Left colon (tissue), 2 donors: ENCODE results near the gene GJB5. TPM values are rescaled to one million over a fixed set of nuclear protein-coding genes. Genes with fewer than 3 reads are reported as not detected.
"Not testable (repeated sequence)": the region's sequence is repeated elsewhere in the genome, so short reads cannot be mapped to it uniquely, and the experiment has no call there.

Experiments used
- ATAC-seq: fragments of 200-7000 bp; cut with Tn5 transposase; one replicate; pipeline ENCODE4 v1.9.1; 2020; ENCODE audit warnings: mild to moderate bottlenecking, moderate library complexity
- DNase-seq, 2 donors: peaks; one replicate each; pipeline ENCODE4 v3.0.0-alpha.2; 2020
- intact Hi-C, 2 donors: fragments of 100-400 bp; cut with DNase I in 1 of 2; cut with micrococcal nuclease in 1 of 2; formaldehyde crosslinking; loops; one replicate each; pipeline versions ENCODE4 v1.11.2 to v1.14.0; 2022; cut with DNase I, micrococcal nuclease
- total RNA-seq, 2 donors: library from RNA; stranded (reverse); fragmentation: NEBNext Ultra II Directional; extraction: Animal tissue kit (Norgen Biotek cat#: 25700); gene quantifications; one replicate each; pipeline ENCODE4 v1.2.1, GENCODE V29; 2021
- donor health status: DM: no; HTN: no; CAD: no.
- donor health status: DM: yes; HTN: yes; CAD: no.

The GJB5 gene
- total RNA-seq, 2 donors from 2014 or later, result not detected

DNA sequence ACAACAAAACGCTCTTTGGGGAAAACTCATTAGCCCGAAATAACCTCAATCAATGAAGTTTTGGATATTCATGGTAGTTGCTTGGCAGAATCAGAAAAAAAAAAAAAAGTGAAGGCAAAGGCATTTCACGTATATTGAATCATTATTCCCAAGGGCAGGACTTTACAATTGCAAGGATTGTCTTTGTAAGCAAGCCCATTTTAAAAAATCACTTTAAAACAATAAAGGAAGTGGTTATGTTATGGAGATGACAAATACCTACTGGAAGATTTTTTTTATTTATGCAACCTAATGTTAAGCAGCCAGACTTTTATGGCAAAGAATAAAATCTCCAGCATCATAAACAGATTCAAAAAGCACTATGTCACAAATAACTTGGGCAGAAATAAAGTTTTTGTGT, 14.0 kb downstream of the GJB5 start:
- intact Hi-C loops, result no loop called here
- ATAC-seq (no peak), DNase-seq (no peak)

DNA sequence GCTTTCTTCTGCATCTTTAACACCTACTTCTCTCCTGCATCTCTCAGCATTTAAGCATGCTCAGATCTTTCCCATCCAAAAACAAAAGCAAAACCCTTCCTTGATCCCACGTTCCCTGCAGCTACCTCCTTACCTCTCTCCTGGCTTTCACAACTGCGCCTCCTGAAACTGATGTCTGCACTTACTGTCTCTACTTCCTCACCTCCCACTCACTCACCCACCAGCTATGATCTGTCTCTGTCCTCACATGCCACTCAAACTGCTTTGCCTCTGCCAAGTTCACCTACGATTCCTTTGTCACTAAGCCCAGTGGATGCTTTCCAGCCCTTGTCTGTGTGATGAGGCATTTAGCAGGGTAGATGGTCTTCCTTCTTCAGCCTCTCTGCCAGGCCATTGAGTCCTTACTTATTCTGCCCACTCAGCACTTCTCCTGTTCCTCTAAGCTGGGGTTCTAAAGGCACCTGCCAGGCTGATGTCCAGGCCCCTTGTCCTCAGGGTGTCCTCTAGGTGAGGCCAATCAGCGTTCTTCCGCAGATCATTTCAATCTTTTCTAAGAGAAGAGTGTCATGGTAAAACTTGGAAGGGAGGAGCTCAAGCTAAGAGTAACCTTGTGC, 16.2 kb downstream of the GJB5 start:
- DNase-seq, result no peak
- no peak for ATAC-seq
- intact Hi-C loops, result no loop called here

GRCh38 chr1:34771573-34772371, 16.9 kb downstream of the GJB5 start:
- no peak for DNase-seq
- ATAC-seq, result no peak
- intact Hi-C loops, result no loop called here

DNA sequence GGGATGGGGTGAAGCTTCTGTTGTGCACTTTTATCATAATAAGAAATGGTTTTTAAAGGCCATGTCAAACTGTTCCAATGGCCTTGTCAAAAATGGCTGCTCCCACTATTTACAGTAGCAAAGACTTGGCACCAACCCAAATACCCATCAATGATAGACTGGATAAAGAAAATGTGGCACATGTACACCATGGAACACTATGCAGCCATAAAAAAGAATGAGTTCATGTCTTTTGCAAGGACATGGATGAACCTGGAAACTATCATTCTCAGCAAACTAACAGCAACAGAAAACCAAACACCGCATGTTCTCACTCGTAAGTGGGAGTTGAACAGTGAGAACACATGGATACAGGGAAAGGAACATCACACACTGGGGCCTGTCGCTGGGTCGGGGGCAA, 18.3 kb downstream of the GJB5 start:
- intact Hi-C loops, DNase-seq, ATAC-seq: not testable (repeated sequence)

DNA sequence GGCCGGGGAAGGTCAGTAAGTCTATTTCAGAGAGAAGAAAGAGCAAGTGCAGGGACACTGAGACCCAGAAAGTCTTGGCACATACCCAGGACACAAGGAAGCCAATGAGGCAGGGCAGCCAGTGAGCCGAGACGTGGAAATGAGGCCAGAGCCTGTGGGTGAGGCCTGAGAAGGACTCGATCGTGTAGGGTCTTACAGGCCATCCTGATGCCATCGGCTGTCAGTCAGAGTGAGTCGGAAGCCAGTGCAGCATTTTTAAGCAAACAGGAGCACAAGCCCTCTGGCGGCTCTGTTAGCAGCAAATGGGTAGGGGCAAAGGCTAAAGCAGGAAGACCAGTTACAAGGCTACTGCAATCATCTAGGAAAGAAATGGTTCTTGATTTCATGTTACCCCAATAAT, 20.1 kb downstream of the GJB5 start:
- ATAC-seq, result no peak
- intact Hi-C loops, result no loop called here
- no peak for DNase-seq

DNA sequence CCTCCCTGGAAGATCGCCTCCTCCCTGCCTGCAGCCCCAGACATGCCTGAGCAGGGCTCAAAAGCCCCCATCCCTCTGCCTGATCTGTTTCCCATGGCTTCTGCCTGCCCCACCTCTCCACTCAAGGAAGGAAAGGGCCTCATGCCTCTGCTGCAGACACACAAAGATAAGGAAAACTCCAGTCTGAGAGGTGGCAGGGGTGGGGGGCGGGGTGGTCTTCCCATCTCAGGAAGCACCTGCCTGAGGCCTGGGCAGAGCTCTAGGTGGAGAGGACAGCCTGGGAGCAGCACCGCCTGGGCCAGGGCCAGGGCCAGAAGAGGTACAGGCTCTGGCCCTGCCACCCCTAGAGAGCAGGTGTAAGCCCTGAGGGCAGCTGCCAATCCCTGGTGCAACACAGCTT, 22.1 kb downstream of the GJB5 start:
- ATAC-seq, result no peak
- DNase-seq, result no peak
- intact Hi-C loops, result no loop called here

GRCh38 chr1:34777519-34778321, 22.9 kb downstream of the GJB5 start:
- no peak for ATAC-seq
- no peak for DNase-seq
- intact Hi-C loops, result no loop called here

DNA sequence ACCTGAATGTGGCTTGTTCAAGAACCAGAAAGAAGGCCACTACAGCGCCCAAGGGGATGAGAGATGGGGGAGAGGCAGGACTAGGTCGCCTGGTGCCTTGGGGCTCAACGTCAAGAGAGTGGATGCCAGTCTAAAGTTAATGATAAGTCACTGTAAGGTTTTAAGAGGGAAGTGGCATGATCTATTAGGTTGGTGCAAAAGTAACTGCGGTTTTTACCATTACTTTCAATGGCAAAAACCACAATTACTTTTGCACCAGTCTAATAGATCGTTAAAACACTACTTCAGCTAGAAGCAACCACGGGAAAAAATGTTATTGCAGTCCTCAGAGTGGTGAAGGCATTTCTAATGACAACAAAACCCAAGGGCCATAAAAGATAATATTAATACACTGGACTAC, 23.5 kb downstream of the GJB5 start:
- DNase-seq (no peak), ATAC-seq (no peak)
- intact Hi-C loops, result no loop called here

- intact Hi-C loops, result no loop called here
- no peak for ATAC-seq
- DNase-seq, result no peak
Measured at GRCh38 chr1:34779005-34779404, 24.2 kb downstream of the GJB5 start.

DNA sequence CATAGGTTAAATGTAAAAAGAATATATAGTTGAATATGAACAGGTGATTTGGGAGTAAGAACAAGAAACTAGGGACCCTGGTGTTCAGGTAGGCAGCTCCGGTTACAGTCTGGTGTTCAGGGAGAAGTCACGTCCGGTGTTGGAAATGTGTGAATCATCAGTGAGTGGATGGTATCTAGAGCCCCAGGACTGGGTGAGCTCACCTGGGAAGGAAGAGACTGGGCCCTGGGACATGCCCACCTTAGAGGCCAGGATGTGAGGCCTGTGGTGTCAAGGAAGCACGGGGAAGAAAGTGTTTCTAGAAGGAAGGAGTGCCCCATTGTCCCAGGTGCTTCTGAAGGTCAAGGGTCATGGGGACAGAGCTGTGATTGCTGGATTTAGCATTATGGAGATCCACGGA, 24.7 kb downstream of the GJB5 start:
- intact Hi-C loops, result no loop called here
- DNase-seq (no peak), ATAC-seq (no peak)

DNA sequence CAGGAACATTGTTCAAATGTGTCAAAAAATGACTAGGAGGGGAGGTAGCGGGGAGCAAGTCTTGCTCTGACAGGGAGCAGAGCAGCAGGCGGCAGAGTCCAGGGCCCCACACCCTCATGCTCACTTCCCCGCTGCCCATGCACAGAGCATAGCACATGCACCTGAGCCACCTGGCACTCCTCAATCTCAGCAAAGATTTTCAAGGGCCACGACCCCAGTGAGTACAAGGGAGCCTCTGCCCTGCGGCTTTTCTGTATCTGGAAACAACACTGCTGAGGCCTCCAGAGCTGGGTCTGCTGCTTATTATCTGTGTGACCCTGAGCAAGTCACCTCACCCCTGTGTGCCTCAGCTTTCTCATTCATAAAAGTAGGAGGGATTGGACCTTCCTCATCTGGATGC, 25.1 kb downstream of the GJB5 start:
- no peak for ATAC-seq
- DNase-seq, result no peak
- intact Hi-C loops, result no loop called here

DNA sequence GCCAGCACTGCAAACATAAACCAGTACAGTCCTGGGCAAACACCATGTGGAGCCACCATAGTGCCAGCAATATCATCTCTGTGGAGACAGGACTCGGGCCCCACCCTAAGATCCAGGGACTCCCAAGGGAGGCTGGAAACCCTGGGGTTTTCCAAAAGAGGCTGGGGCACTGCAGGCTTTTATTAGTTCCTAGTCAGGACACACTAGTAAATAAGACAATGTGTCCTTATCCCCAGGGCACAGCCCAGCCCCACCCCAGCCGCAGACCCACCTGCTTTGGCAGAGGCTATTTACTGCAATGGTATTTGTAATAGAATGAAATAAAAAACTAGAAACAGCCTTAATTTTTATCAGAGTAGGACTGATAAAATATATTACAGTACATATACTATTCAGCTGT, 25.7 kb downstream of the GJB5 start:
- intact Hi-C loops, result no loop called here
- ATAC-seq, result no peak

DNA sequence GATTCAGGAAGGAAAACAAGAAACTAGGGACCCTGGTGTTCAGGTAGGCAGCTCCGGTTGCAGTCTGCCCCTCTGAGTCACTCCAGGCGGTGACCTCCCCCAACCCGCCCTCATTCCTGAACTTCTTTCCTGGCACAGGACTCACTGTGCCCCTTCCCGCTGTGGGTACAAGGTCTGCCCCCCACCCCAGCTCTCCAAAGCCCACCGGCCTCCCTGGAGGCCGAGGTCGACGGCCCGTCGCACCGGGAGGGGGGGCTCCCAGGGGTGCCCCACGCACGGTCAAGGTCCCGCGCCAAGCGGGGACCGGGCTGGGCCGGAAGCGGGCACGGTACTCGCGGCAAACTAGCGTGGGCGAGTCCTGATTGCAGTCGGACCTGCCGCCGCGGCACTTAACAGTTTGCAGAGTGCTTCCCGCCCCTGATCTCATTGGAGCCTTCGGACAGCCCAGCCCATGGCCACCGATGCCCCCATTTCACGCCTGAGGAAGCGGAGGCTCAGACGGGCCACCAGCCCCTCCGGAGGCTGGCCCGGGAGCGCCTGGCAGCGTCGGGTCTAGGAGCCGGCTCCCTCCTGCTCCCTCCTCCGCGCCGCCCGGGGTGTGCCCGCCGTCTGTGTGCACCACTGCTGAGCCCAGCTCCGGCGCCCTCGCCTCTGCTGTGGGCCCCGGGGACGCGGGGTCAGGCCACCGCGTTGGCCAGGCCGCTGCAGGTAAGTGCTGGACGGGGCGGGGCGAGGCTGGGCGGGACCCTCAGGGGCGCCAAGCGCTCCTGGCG, 26.4 kb downstream of the GJB5 start, which contains the start of gene GJB3:
Gene GJB3, plus strand, starts transcription at position 144 of the 773 bp plus-strand sequence. CDS start 3,549 bp downstream, outside the sequence.
- DNase-seq (peak in 1 of 2 donors; percentile 54), ATAC-seq (peak; percentile 51)
- intact Hi-C loops, result no loop called here

More for the DNA sequence above, 25.7 kb downstream of the GJB5 start:
- peak in 1 of 2 donors; percentile 56 for DNase-seq

GRCh38 chr1:34781844-34782391, 27.1 kb downstream of the GJB5 start:
- intact Hi-C loops, result no loop called here
- peak; percentile 50 for ATAC-seq
- peak; percentile 68 to 77 for DNase-seq

DNA sequence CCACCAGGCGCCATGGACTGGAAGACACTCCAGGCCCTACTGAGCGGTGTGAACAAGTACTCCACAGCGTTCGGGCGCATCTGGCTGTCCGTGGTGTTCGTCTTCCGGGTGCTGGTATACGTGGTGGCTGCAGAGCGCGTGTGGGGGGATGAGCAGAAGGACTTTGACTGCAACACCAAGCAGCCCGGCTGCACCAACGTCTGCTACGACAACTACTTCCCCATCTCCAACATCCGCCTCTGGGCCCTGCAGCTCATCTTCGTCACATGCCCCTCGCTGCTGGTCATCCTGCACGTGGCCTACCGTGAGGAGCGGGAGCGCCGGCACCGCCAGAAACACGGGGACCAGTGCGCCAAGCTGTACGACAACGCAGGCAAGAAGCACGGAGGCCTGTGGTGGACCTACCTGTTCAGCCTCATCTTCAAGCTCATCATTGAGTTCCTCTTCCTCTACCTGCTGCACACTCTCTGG, 29.9 kb downstream of the GJB5 start:
- ATAC-seq (no peak), DNase-seq (no peak)
- intact Hi-C loops, result no loop called here

GRCh38 chr1:34785231-34785874, 30.5 kb downstream of the GJB5 start:
- DNase-seq (no peak), ATAC-seq (no peak)
- intact Hi-C loops, result no loop called here

GRCh38 chr1:34785875-34786470, 31.1 kb downstream of the GJB5 start:
- ATAC-seq (no peak), DNase-seq (no peak)
- intact Hi-C loops, result no loop called here
